Neural progenitor cell (in vitro differentiated cells): ENCODE results near the gene P2RY6.

Source experiments
- EZH2phosphoT487 ChIP-seq: fragments of 200-600 bp; sonication (generic); IDR thresholded peaks from 2 replicates; pipeline ENCODE4 v1.6.1; 2017; ENCODE audit warnings: antibody characterized with exemption
- TF ChIP-seq, protein P1 (sequence below): fragments of 200-600 bp; sonication (generic); IDR thresholded peaks from 2 replicates; pipeline ENCODE4 v1.5.1; 2017; ENCODE audit warnings: antibody characterized with exemption, mild to moderate bottlenecking

DNA sequence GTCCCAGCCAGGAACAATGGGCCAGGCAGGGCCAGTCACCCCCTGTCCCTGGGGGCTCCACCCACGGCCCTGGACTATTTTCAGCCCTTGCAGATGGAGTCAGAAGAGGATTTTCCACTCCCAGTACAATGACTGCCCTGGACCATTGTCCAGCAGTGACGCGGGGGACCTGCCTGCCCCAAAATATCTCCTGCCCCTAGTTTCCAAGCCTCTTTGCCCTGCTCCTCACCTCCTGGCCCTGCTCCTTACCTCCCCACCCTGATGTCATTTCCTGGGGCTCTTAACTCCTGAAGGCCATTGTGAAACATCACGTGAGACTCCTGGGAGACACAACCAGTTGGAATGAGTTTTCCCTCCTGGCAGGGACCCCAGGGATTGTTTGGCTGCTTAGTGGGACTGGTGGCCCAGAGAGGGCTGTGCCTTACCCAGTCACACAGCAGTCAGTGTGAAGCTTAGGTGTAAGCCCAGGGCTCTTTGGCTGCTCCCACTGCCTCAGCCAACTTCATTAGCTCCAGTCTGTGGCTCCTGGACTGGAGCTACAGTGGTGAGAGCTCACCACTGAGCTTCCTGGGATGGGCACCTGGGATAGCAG lies 31.9 kb upstream of the P2RY6 start:
- TF ChIP-seq, protein P1, sequence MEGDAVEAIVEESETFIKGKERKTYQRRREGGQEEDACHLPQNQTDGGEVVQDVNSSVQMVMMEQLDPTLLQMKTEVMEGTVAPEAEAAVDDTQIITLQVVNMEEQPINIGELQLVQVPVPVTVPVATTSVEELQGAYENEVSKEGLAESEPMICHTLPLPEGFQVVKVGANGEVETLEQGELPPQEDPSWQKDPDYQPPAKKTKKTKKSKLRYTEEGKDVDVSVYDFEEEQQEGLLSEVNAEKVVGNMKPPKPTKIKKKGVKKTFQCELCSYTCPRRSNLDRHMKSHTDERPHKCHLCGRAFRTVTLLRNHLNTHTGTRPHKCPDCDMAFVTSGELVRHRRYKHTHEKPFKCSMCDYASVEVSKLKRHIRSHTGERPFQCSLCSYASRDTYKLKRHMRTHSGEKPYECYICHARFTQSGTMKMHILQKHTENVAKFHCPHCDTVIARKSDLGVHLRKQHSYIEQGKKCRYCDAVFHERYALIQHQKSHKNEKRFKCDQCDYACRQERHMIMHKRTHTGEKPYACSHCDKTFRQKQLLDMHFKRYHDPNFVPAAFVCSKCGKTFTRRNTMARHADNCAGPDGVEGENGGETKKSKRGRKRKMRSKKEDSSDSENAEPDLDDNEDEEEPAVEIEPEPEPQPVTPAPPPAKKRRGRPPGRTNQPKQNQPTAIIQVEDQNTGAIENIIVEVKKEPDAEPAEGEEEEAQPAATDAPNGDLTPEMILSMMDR = no peak
- no peak for TF ChIP-seq EZH2phosphoT487
